CD14-positive monocyte (primary cell): ENCODE results near the gene SALL3. TPM values are rescaled to one million over a fixed set of nuclear protein-coding genes. Genes with fewer than 3 reads are reported as not detected.

Source experiments
- DNase-seq, 3 donors: peaks; one replicate each; pipeline ENCODE4 v3.0.0-alpha.2; 2011 to 2022
- H2AFZ ChIP-seq: 2 replicates; pipeline ENCODE4 v1.6.0; 2012; ENCODE audit warnings: mild to moderate bottlenecking, low read depth, low read length, inconsistent platforms; ENCODE audit not compliant: insufficient read depth, poor library complexity, severe bottlenecking
- H3K27ac ChIP-seq, 2 donors: 1 replicate in 1 of 2; 2 replicates in 1 of 2; pipeline ENCODE4 v1.5.1; 2012 to 2013; ENCODE audit warnings: low read length in 2 of 2, control low read depth in 1 of 2, inconsistent platforms in 1 of 2, low read depth in 1 of 2, mild to moderate bottlenecking in 1 of 2
- H3K27me3 ChIP-seq, 2 donors: one replicate each; pipeline versions ENCODE4 v1.6.0 to v1.6.1; 2011 to 2013; ENCODE audit warnings: low read length in 2 of 2; ENCODE audit not compliant: control insufficient read depth in 2 of 2, insufficient read depth in 2 of 2
- H3K36me3 ChIP-seq, 2 donors: replicated peaks in 1 of 2; 1 replicate in 1 of 2; 2 replicates in 1 of 2; pipeline versions ENCODE4 v1.5.1 to v1.6.1; 2012 to 2013; ENCODE audit warnings: low read length in 2 of 2, control low read depth in 1 of 2, inconsistent platforms in 1 of 2, mild to moderate bottlenecking in 1 of 2; ENCODE audit not compliant: insufficient read depth in 2 of 2, control insufficient read depth in 1 of 2
- H3K4me1 ChIP-seq, 2 donors: 1 replicate in 1 of 2; 2 replicates in 1 of 2; pipeline versions ENCODE4 v1.5.1 to v1.6.1; 2012 to 2013; ENCODE audit warnings: low read length in 2 of 2, control low read depth in 1 of 2, inconsistent platforms in 1 of 2, mild to moderate bottlenecking in 1 of 2, moderate library complexity in 1 of 2; ENCODE audit not compliant: insufficient read depth in 2 of 2, control insufficient read depth in 1 of 2
- H3K4me2 ChIP-seq: replicated peaks from 2 replicates; pipeline ENCODE3; 2012; ENCODE audit warnings: low read length, moderate library complexity, mild to moderate bottlenecking; ENCODE audit not compliant: poor library complexity, severe bottlenecking; ENCODE audit errors: extremely low read depth
- H3K4me3 ChIP-seq, 3 experiments: fragments of 200-600 bp in 1 of 3; sonication (generic) in 1 of 3; replicated peaks in 1 of 3; 1 replicate in 2 of 3; 2 replicates in 1 of 3; pipeline ENCODE4 v1.5.1; 2011 to 2013; ENCODE audit warnings: low read length in 3 of 3, mild to moderate bottlenecking in 3 of 3, control low read depth in 2 of 3, low read depth in 2 of 3, inconsistent platforms in 1 of 3, moderate library complexity in 1 of 3
- H3K79me2 ChIP-seq: 2 replicates; pipeline ENCODE4 v1.6.0; 2012; ENCODE audit warnings: mild to moderate bottlenecking, control low read depth, inconsistent platforms, low read length, moderate library complexity; ENCODE audit not compliant: insufficient read depth
- H3K9ac ChIP-seq: 2 replicates; pipeline ENCODE4 v1.6.0; 2017; ENCODE audit warnings: low read length, mild to moderate bottlenecking; ENCODE audit not compliant: insufficient read depth, poor library complexity, severe bottlenecking
- H3K9me3 ChIP-seq, 2 donors: replicated peaks in 1 of 2; 1 replicate in 1 of 2; 2 replicates in 1 of 2; pipeline versions ENCODE4 v1.5.1 to v1.6.1; 2012 to 2013; ENCODE audit warnings: low read length in 2 of 2, control low read depth in 1 of 2; ENCODE audit not compliant: control insufficient read depth in 1 of 2, insufficient read depth in 1 of 2
- H4K20me1 ChIP-seq: 2 replicates; pipeline ENCODE4 v1.6.0; 2012; ENCODE audit warnings: mild to moderate bottlenecking, low read length, control low read depth, moderate library complexity; ENCODE audit not compliant: insufficient read depth
- H3K27ac Mint-ChIP-seq, 7 donors: one replicate each; pipeline ENCODE4 v1.8.0; 2020; ENCODE audit warnings: mild to moderate bottlenecking in 7 of 7, mixed read lengths in 7 of 7, moderate library complexity in 6 of 7, inconsistent platforms in 2 of 7
- H3K27me3 Mint-ChIP-seq, 3 donors: one replicate each; pipeline ENCODE4 v1.8.0; 2021 to 2022; ENCODE audit warnings: low read depth in 3 of 3, mild to moderate bottlenecking in 3 of 3, mixed read lengths in 3 of 3, moderate library complexity in 3 of 3, inconsistent platforms in 1 of 3
- H3K36me3 Mint-ChIP-seq, 2 donors: one replicate each; pipeline ENCODE4 v1.8.0; 2020; ENCODE audit warnings: mixed read lengths in 2 of 2, inconsistent platforms in 1 of 2, mild to moderate bottlenecking in 1 of 2
- H3K4me1 Mint-ChIP-seq: one replicate; pipeline ENCODE4 v1.8.0; 2020; ENCODE audit warnings: mild to moderate bottlenecking, mixed read lengths
- H3K4me3 Mint-ChIP-seq, 2 donors: one replicate each; pipeline ENCODE4 v1.8.0; 2020; ENCODE audit warnings: mild to moderate bottlenecking in 2 of 2, mixed read lengths in 2 of 2, moderate library complexity in 1 of 2
- H3K9me3 Mint-ChIP-seq, 7 donors: one replicate each; pipeline ENCODE4 v1.8.0; 2020 to 2022; ENCODE audit warnings: mixed read lengths in 7 of 7, mild to moderate bottlenecking in 6 of 7, moderate library complexity in 6 of 7, inconsistent platforms in 2 of 7
- WGBS: methylation state at CpG from one replicate; pipeline ENCODE4 v1.1.5; 2013; ENCODE audit warnings: missing lambda C conversion rate; ENCODE audit not compliant: insufficient coverage; 5-methylcytosine and 5-hydroxymethylcytosine counted together
- intact Hi-C, 2 donors: fragments of 100-400 bp; cut with micrococcal nuclease; formaldehyde crosslinking; loops; one replicate each; pipeline versions ENCODE4 v1.15.0 to v1.15.1; 2023
- polyA plus RNA-seq, 3 donors: library from polyadenylated mRNA; depleted of rRNA in 1 of 3; unstranded in 2 of 3; stranded (reverse) in 1 of 3; fragments of 300-500 nt in 2 of 3; fragments of >200 nt in 1 of 3; fragmentation: Illumina TruSeq in 2 of 3; gene quantifications; 1 replicate in 2 of 3; 2 replicates in 1 of 3; pipeline ENCODE4 v1.2.3, GENCODE V29; 2012 to 2021
- TF ChIP-seq, protein P1 (sequence below): fragments of 200-600 bp; IDR thresholded peaks from one replicate; pipeline ENCODE4 v1.8.0; 2022; ENCODE audit warnings: antibody characterized with exemption, mild to moderate bottlenecking

Gene SALL3
- polyA plus RNA-seq, 3 donors = not detected

DNA sequence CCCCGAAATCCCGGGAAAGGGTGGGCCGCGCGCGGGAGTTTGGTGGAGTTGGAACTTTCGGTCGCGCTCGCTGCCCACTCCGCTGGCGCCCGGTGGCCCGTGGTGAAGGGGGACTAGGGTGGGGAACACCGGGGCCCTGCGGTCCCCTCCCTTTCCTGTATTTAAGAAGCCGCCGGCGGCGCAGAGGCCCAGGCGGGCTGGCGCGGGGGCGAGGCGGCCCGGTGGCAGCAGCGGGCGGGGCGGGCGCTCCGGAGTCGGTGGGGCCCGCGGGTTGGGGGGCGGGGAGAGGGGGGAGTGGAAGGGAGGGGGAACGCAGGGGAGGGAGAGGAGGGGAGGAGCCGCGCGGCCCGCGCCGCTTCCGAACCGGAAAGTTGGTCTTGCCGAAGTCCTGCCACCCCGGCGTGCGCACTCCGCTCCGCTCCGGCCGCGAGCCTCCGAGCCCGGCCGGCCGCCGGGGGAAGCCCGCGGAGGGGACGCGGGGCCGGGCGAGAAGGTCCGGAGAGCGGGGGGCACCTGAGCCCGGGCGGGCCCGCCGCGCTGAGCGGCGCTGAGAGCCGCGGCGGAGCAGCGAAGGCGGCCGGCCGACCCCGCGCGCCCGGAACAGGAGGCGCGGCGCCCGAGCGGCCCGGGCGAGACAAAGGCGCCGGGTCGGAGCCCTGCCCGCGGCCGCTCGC lies 425 bp upstream of the SALL3 start:
- TF ChIP-seq, protein P1, sequence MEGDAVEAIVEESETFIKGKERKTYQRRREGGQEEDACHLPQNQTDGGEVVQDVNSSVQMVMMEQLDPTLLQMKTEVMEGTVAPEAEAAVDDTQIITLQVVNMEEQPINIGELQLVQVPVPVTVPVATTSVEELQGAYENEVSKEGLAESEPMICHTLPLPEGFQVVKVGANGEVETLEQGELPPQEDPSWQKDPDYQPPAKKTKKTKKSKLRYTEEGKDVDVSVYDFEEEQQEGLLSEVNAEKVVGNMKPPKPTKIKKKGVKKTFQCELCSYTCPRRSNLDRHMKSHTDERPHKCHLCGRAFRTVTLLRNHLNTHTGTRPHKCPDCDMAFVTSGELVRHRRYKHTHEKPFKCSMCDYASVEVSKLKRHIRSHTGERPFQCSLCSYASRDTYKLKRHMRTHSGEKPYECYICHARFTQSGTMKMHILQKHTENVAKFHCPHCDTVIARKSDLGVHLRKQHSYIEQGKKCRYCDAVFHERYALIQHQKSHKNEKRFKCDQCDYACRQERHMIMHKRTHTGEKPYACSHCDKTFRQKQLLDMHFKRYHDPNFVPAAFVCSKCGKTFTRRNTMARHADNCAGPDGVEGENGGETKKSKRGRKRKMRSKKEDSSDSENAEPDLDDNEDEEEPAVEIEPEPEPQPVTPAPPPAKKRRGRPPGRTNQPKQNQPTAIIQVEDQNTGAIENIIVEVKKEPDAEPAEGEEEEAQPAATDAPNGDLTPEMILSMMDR = no peak
- Histone ChIP-seq H3K27me3 (peaks cover 72 to 77% of the 10 kb centered on the region in 2 donors), H4K20me1 (no peaks in the 10 kb centered on the region), H3K9ac (no peak overlapping the region), H3K4me3 (no peak overlapping the region), H3K9me3 (peaks cover 0 to 30% of the 10 kb centered on the region in 2 donors), H2AFZ (no peak overlapping the region), H3K27ac (no peak overlapping the region), H3K36me3 (no peaks in the 10 kb centered on the region), H3K4me1 (no peaks in the 10 kb centered on the region), H3K79me2 (no peaks in the 10 kb centered on the region), H3K4me2 (no peak overlapping the region)
- Mint-ChIP-seq H3K27me3 (peaks cover 71 to 87% (median 73%) of the 10 kb centered on the region in 3 donors), H3K4me3 (no peak overlapping the region), H3K27ac (no peak overlapping the region), H3K9me3 (peaks cover 0 to 17% (median 4%) of the 10 kb centered on the region in 7 donors), H3K36me3 (no peaks in the 10 kb centered on the region), H3K4me1 (peaks cover 2% of the 10 kb centered on the region)
- WGBS = under 1% methylated on average over 75 of the region's 98 CpGs
- intact Hi-C loops = no loop called here
- no peak for DNase-seq

DNA sequence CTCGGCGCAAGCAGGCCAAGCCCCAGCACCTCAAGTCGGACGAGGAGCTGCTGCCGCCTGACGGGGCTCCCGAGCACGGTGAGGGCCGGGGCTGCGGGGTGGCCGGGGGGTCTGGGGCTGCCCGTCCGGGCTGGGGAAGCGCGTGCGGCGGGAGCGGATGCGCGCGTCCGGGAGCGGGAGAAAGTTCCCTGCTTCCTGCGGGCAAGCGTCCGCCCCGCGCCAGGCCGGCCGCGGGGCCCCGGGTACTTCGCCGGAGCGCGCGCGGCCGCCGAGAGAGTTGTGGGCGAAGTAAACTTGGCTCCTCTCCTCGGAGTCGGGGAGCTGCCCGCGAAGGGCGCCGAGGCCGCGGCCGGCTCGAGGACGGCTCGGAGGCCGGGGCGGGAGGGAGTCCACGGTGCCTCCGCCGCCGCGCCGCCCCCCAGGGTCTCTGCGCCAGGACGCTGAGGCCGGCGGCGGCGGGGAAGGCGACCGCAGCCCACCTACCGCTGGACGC lies 707 bp downstream of the SALL3 start:
- Mint-ChIP-seq H3K27ac (no peak overlapping the region), H3K4me3 (no peak overlapping the region), H3K27me3 (peaks cover 70 to 86% (median 73%) of the 10 kb centered on the region in 3 donors), H3K4me1 (peaks cover 2% of the 10 kb centered on the region), H3K9me3 (peaks cover 0 to 20% (median 5%) of the 10 kb centered on the region in 7 donors), H3K36me3 (no peaks in the 10 kb centered on the region)
- peaks cover 72 to 79% of the 10 kb centered on the region in 2 donors for H3K27me3 ChIP-seq
- 2% methylated on average over 71 of the region's 71 CpGs for WGBS
- no peak overlapping the region for H3K9ac ChIP-seq
- intact Hi-C loops = no loop called here
- H3K9me3 ChIP-seq = peaks cover 0 to 26% of the 10 kb centered on the region in 2 donors
- TF ChIP-seq, protein P1 = no peak
- no peak overlapping the region for H3K4me3 ChIP-seq
- no peak for DNase-seq
- no peaks in the 10 kb centered on the region for H3K4me1 ChIP-seq
- no peak overlapping the region for H3K4me2 ChIP-seq
- no peaks in the 10 kb centered on the region for H4K20me1 ChIP-seq
- no peak overlapping the region for H2AFZ ChIP-seq
- no peaks in the 10 kb centered on the region for H3K36me3 ChIP-seq
- H3K79me2 ChIP-seq = no peaks in the 10 kb centered on the region
- no peak overlapping the region for H3K27ac ChIP-seq
